AG09319 (cell line): ENCODE data around the gene CPD.

ENCODE experiments used
- DNase-seq: peaks from one replicate; pipeline ENCODE4 v3.0.0-alpha.2; 2010; ENCODE audit warnings: low read depth; ENCODE audit errors: extremely low read depth
- TF ChIP-seq, protein P1 (sequence below): IDR thresholded peaks from 2 replicates; pipeline ENCODE4 v1.5.1; 2011; ENCODE audit warnings: low read depth, mild to moderate bottlenecking, inconsistent platforms, low read length, moderate library complexity

Gene CPD

DNA sequence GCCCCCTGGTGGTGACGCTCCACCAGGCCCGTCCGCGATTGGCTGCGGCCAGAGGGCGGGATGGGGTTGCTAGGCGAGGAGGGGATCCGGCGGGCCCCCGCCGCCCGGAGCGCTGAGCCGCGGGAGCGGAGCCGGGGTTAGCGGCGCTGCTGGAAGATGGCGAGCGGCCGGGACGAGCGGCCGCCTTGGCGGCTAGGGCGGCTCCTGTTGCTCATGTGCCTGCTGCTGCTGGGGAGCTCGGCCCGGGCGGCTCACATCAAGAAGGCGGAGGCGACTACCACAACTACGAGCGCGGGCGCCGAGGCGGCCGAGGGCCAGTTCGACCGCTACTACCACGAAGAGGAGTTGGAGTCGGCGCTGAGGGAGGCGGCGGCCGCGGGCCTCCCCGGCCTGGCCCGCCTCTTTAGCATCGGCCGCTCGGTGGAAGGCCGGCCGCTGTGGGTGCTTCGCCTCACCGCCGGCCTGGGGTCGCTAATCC is at the start of gene CPD:
CPD (plus strand) TSS at position 103 of the 478 bp plus-strand sequence; CDS start at position 157, 54 bp downstream.
- TF ChIP-seq, protein P1, sequence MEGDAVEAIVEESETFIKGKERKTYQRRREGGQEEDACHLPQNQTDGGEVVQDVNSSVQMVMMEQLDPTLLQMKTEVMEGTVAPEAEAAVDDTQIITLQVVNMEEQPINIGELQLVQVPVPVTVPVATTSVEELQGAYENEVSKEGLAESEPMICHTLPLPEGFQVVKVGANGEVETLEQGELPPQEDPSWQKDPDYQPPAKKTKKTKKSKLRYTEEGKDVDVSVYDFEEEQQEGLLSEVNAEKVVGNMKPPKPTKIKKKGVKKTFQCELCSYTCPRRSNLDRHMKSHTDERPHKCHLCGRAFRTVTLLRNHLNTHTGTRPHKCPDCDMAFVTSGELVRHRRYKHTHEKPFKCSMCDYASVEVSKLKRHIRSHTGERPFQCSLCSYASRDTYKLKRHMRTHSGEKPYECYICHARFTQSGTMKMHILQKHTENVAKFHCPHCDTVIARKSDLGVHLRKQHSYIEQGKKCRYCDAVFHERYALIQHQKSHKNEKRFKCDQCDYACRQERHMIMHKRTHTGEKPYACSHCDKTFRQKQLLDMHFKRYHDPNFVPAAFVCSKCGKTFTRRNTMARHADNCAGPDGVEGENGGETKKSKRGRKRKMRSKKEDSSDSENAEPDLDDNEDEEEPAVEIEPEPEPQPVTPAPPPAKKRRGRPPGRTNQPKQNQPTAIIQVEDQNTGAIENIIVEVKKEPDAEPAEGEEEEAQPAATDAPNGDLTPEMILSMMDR, result no peak
- DNase-seq, result peak; percentile 84

DNA sequence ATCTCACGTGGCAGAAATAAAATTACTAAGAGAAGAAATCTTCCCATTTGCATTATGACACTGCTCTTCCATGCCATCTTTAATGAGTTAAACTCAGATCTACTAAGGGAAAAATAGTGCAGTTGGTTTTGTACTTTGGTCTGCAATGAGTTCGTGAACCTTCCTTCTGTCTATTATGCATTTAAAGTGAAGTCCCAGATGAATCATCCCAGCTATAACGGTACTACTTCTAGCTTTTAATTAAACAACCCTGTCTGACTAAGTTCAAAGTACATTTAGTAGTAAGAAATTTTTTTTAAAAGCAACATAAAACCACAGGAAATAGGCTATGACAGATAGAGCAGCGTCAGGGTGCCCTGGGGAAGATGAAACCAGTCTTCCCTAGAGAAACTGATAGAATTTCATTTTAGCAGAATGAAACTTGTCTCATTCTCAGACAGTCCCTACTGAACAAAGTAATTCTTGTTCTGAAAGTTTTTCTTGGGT is 46.6 kb upstream of the CPD start:
- DNase-seq, result no peak

DNA sequence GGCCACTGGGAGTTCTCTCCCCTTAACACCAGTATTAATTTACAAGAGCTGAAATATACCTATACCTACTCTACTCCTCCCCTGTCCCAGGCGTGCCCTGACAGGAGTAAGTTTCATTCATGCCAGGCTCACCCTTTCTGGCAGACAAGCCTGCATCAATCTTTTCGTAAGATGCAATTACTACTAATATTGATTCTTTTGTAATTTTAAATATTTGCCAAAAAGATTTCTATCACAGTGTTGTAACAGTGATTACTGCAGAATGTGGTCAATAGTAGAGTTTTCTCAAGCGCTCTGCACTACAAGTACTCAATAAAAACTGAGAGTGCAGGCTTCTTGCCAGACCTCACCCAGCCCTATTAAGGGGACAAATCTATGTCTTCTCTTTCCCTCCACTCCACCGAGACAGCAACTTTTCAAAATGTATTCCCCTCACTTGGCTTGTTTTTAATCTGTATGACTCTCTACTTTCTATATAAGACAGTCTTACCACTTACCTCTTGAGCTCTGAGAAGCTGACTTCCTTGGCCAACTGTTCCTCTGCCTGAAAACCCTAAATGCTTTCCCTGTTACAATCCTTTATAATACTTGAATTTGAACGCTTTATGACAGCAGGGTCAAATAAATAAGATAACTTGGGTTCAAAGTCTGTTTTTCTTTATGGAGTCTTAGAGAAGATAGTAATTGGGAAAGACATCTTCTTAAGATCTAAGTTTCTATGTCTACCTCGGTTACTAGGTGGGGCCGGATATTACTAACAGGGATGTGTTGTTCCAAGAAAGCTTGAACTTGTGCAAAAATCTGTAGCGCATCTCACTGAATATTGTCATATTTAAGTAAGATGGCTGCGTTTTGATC is 45.0 kb upstream of the CPD start, which contains the start of gene TMIGD1:
TMIGD1 (minus strand) TSS at position 555 of the 858 bp plus-strand sequence. CDS start 1,924 bp downstream, outside the sequence.
- no peak for DNase-seq
- TF ChIP-seq, protein P1, result no peak

More for the DNA sequence above, 46.6 kb upstream of the CPD start:
- TF ChIP-seq, protein P1, result no peak

DNA sequence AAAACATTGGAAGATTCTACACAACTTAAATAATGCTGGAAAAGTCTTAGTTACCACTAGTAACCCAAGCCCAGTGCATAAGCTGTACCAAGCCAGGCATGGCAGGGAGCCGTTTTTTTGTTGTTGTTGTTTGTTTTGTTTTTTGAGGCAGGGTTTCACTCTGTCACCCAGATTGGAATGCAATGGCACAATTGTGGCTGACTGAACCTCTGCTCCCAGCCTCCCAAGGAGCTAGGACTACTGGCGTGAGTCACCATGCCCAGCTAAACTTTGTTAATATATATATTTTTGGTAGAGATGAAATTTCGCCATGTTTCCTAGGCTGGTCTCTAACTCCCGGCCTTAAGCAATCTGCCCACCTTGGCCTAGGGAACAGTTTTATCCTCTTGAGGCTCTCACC is 44.3 kb upstream of the CPD start:
- TF ChIP-seq, protein P1, result no peak
- DNase-seq, result no peak

DNA sequence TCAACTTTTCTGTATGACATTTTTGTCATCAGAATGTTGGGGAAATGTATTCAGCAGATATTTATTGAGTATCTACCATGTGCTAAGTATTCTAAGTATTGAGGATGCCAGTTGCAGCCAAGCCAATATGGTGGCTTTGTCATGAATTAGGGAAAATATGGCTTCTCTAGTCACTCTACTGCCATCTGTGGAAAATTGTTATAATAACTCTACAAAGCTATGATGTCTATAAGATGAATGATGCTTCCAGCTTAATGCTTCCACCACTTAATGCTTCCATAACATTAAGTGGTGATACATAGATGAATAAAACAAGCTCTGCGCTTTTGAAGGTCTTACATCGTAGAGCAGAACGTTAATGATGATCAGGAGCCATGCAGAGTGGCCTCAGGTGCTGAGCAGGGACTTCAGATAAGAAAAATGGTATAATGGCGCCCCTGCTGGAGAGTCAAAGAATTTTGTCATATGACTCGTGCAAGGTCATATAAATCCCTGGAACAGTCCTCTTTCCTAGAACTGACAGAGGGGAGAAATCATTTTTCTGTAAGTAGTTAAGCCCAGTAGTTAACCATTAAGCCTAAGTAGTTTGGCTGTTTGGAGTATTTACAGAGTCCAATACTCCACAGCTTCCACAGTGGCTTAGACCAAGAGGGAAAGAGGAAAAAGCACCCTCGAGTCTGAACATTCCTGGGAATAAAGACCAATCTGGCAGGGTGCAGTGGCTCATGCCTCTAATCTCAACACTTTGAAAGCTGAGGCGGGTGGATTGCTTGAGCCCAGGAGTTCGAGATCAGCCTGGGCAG is 42.2 kb upstream of the CPD start:
- TF ChIP-seq, protein P1, result peak; percentile 29
- DNase-seq, result no peak

DNA sequence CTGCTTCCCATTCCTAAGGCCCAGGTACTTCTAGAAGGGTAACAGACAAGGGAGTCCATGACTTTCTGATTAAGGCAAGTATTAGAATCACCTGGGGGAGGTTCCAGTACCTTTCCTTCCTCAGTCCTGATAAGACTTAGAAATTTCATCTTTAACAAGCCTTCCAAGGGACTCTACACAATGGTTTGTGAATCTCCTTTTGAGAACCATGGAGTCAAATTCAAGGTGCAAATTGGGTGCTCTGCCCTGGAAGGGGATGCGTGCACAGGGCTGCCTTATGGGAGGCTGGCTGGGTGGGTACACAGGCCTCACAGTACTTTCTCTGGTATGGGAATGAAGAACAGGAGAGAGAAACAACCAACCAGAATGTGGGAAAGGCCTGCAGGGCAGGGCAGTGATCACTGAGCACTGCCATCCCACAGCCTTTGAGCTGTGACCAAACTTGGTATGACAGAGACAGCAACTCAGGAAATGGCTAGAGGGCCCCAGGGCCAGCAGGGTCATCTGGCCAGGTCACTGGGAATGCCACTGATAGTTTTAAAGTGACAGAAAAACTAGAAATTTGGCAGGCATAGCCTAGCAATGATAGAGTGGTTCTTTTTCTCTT is 41.2 kb upstream of the CPD start:
- no peak for DNase-seq
- TF ChIP-seq, protein P1, result no peak
